ENCODE results near the gene SBF2. TPM values are rescaled to one million over a fixed set of nuclear protein-coding genes. Genes with fewer than 3 reads are reported as not detected.

The SBF2 gene
- total and polyA plus RNA-seq, 9 of the 15 experiments (the other 6 are each of a cell fraction or from before 2014, with no cell fraction given) = 0.80 to 9.5 (median 5.0) TPM

DNA sequence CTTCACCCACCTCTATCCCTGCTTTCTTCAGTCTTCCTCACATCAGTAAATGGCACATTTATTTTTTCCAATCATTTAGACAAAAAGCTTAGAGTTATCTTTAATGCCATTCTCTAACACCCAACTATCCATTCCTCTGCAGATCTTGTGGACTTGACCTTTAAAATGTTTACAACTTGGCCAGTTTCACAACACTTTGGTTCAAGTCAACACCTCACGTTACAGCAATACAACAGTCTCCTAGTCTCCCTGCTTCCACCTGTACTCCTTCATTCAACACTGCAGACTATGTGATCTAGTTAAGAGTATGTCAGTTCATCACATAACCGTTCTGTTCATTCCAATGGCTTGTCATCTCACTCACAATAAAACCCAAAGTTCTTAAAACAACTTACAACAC lies 325.0 kb downstream of the SBF2 start:
- H3K9ac ChIP-seq (ENCODE audit: insufficient read depth in 1 of 2, low read depth in 2 of 2, low read length in 2 of 2) = no peak overlapping the region
- no peak overlapping the region for H3K4me3 ChIP-seq
- BruUV-seq (replicated peaks) = no TSS peak
- POLR2A ChIA-PET = no interaction called here
- ATAC-seq = no peak
- no peaks in the 10 kb centered on the region for H3K4me1 ChIP-seq (replicated peaks in 1 of 2; ENCODE audit: control insufficient read depth in 2 of 2, insufficient read depth in 2 of 2, low read length in 2 of 2)
- H2AFZ ChIP-seq (ENCODE audit: low read depth, low read length) = no peak overlapping the region
- FAIRE-seq = no peak
- H3K79me2 ChIP-seq (ENCODE audit: control insufficient read depth, insufficient read depth, low read length) = no peaks in the 10 kb centered on the region
- intact Hi-C loops (cut with micrococcal nuclease) = no loop called here
- H3K27me3 ChIP-seq (ENCODE audit: control insufficient read depth in 2 of 2, insufficient read depth in 2 of 2, low read length in 2 of 2) = no peaks in the 10 kb centered on the region
- no peaks in the 10 kb centered on the region for H3K9me3 ChIP-seq (replicated peaks; ENCODE audit: control insufficient read depth, insufficient read depth, low read depth, low read length)
- DNase-seq (ENCODE audit: extremely low read depth in 1 of 4, low spot score in 3 of 4) = no peak
- in situ Hi-C loops (cut with MboI) = loop anchor here (5.0 kb wide), 1 partner anchor 207 kb away; no protein-coding TSS in a partner anchor
- H4K20me1 ChIP-seq (replicated peaks; ENCODE audit: control insufficient read depth, insufficient read depth, low read length) = no peaks in the 10 kb centered on the region
- no peaks in the 10 kb centered on the region for H3K9me1 ChIP-seq (ENCODE audit: control insufficient read depth, insufficient read depth, low read length)
- CTCF ChIA-PET (ENCODE audit: low intra/inter-chr PET ratio) = no interaction called here
- no peak overlapping the region for H3K27ac ChIP-seq (ENCODE audit: extremely low read depth, low read depth, low read length)
- H3K36me3 ChIP-seq (ENCODE audit: control insufficient read depth, insufficient read depth, low read length) = no peaks in the 10 kb centered on the region
- WGBS (ENCODE audit: insufficient coverage, low coverage, missing lambda C conversion rate) = 8% methylated on average over 2 of the region's 2 CpGs
- no peak overlapping the region for H3K4me2 ChIP-seq (ENCODE audit: insufficient read depth, low read length)
- TF ChIP-seq ATF3 (IDR thresholded peaks at IDR 0.05) (no peak), ATF3 (CRISPR knock-in tag; conservative IDR thresholded peaks at IDR 0.05) (no peak), NFE2 (IDR thresholded peaks at IDR 0.05; ENCODE audit: low read depth) (no peak), ELF2 (CRISPR knock-in tag; IDR thresholded peaks at IDR 0.05) (no peak), TAL1 (IDR thresholded peaks at IDR 0.05) (no peak), ZNF133 (CRISPR knock-in tag; IDR thresholded peaks at IDR 0.05) (no peak), ZFX (CRISPR knock-in tag; IDR thresholded peaks at IDR 0.05) (no peak), ZNF3 (CRISPR knock-in tag; IDR thresholded peaks at IDR 0.05) (no peak), NCOR1 (IDR thresholded peaks at IDR 0.05) (no peak), ASH1L (IDR thresholded peaks at IDR 0.05; ENCODE audit: borderline replicate concordance, low read depth, partially characterized antibody) (no peak), ZNF354B (CRISPR knock-in tag; IDR thresholded peaks at IDR 0.05) (no peak), ZNF586 (CRISPR knock-in tag; conservative IDR thresholded peaks at IDR 0.05) (no peak), ZNF318 (IDR thresholded peaks at IDR 0.05; ENCODE audit: borderline replicate concordance in 1 of 2, low read depth in 1 of 2) (no peak), ARID3A (IDR thresholded peaks at IDR 0.05; ENCODE audit: borderline replicate concordance, low read depth, low read length) (no peak)
